H1 (cell line): ENCODE data around the gene MAIP1.

Experiments
- CREB1 ChIP-seq: IDR thresholded peaks from 2 replicates; pipeline ENCODE4 v1.6.1; 2012; ENCODE audit warnings: inconsistent platforms
- CTCF ChIP-seq, 3 experiments: IDR thresholded peaks; 1 replicate in 2 of 3; 2 replicates in 1 of 3; pipeline versions ENCODE4 v1.5.1 to v1.6.1; 2011; ENCODE audit warnings: low read length in 3 of 3, mild to moderate bottlenecking in 3 of 3, inconsistent platforms in 2 of 3, low read depth in 1 of 3, moderate library complexity in 1 of 3; ENCODE audit not compliant: insufficient read depth in 1 of 3; ENCODE audit errors: control extremely low read depth in 1 of 3
- EZH2 ChIP-seq: fragments of 200-600 bp; sonication (generic); IDR thresholded peaks from 2 replicates; pipeline ENCODE4 v1.7.1; 2012; ENCODE audit warnings: low read depth, mild to moderate bottlenecking, moderate library complexity, low read length, inconsistent platforms; ENCODE audit not compliant: severe bottlenecking
- GABPA ChIP-seq: IDR thresholded peaks from 2 replicates; pipeline ENCODE4 v1.6.1; 2011; ENCODE audit warnings: mild to moderate bottlenecking, low read length, moderate library complexity, borderline replicate concordance; ENCODE audit not compliant: insufficient read depth
- JUND ChIP-seq: IDR thresholded peaks from 2 replicates; pipeline ENCODE4 v1.6.1; 2011; ENCODE audit warnings: mild to moderate bottlenecking, improper control_type of control experiment, low read length
- MAX ChIP-seq: IDR thresholded peaks from 2 replicates; pipeline ENCODE4 v1.6.1; 2012; ENCODE audit warnings: inconsistent platforms
- RAD21 ChIP-seq, 2 experiments: IDR thresholded peaks in 1 of 2; conservative IDR thresholded peaks in 1 of 2; 2 replicates each; pipeline ENCODE4 v1.6.1; 2011; ENCODE audit warnings: low read depth in 2 of 2, low read length in 2 of 2, improper control_type of control experiment in 1 of 2, inconsistent platforms in 1 of 2, mild to moderate bottlenecking in 1 of 2, moderate library complexity in 1 of 2
- RFX5 ChIP-seq: IDR thresholded peaks from 2 replicates; pipeline ENCODE4 v1.6.1; 2011; ENCODE audit warnings: low read depth, low read length, improper control_type of control experiment, borderline replicate concordance
- YY1 ChIP-seq: IDR thresholded peaks from 2 replicates; pipeline ENCODE4 v1.6.1; 2011; ENCODE audit warnings: low read depth, mild to moderate bottlenecking, low read length
- TF ChIP-seq, protein P1 (sequence below): IDR thresholded peaks from 2 replicates; pipeline ENCODE4 v1.6.1; 2012; ENCODE audit warnings: low read length, inconsistent platforms

- TF ChIP-seq MAX = no peak
- TF ChIP-seq CTCF (IDR thresholded peaks at IDR 0.05; ENCODE audit: control extremely low read depth in 1 of 3, insufficient read depth in 1 of 3, low read depth in 1 of 3, low read length in 3 of 3) = no peak
- TF ChIP-seq CREB1 = no peak
- no peak for TF ChIP-seq RFX5
- TF ChIP-seq, protein P1, sequence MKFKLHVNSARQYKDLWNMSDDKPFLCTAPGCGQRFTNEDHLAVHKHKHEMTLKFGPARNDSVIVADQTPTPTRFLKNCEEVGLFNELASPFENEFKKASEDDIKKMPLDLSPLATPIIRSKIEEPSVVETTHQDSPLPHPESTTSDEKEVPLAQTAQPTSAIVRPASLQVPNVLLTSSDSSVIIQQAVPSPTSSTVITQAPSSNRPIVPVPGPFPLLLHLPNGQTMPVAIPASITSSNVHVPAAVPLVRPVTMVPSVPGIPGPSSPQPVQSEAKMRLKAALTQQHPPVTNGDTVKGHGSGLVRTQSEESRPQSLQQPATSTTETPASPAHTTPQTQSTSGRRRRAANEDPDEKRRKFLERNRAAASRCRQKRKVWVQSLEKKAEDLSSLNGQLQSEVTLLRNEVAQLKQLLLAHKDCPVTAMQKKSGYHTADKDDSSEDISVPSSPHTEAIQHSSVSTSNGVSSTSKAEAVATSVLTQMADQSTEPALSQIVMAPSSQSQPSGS = no peak
- TF ChIP-seq EZH2 = no peak
- TF ChIP-seq GABPA = no peak
- TF ChIP-seq YY1 = no peak
- no peak for TF ChIP-seq RAD21 (IDR thresholded peaks at IDR 0.05 in 1 of 2, conservative IDR thresholded peaks at IDR 0.05 in 1 of 2; ENCODE audit: low read depth in 2 of 2, low read length in 2 of 2)
- no peak for TF ChIP-seq JUND
These were observed 12.0 kb upstream of the MAIP1 start for GRCh38 chr2:199943373-199943772.
